C4-2B (cell line): ENCODE measurements around the gene ZNF765.
"Not testable (repeated sequence)": the region's sequence is repeated elsewhere in the genome, so short reads cannot be mapped to it uniquely, and the experiment has no call there.

Source experiments
- H3K27ac ChIP-seq: fragments of 450-650 bp; 2 replicates; pipeline ENCODE4 v1.5.1; 2017
- CTCF ChIP-seq: fragments of 450-650 bp; conservative IDR thresholded peaks from 2 replicates; pipeline ENCODE4 v1.5.1; 2017; ENCODE audit warnings: mild to moderate bottlenecking
- ZFX ChIP-seq: fragments of 450-650 bp; IDR thresholded peaks from 2 replicates; pipeline ENCODE4 v1.6.1; 2017

Gene ZNF765

GRCh38 chr19:53424968-53425597 is 30.1 kb downstream of the ZNF765 start:
- no peak overlapping the region for H3K27ac ChIP-seq
- TF ChIP-seq ZFX = no peak
- peak; percentile 88 for TF ChIP-seq CTCF

GRCh38 chr19:53431399-53432087 is 36.6 kb downstream of the ZNF765 start, which contains the start of gene ZNF761:
Gene ZNF761, plus strand, starts transcription at chr19:53431984. Its CDS starts 15,285 bp downstream, at chr19:53447269.
- TF ChIP-seq CTCF = no peak; the same call in 1 of the 2 replicates
- TF ChIP-seq ZFX = no peak
- H3K27ac ChIP-seq = peak within 1 kb of the TSS; percentile 77

GRCh38 chr19:53432088-53432661 is 37.2 kb downstream of the ZNF765 start:
- no peak for TF ChIP-seq CTCF
- peak; percentile 58 for TF ChIP-seq ZFX
- peak overlapping the region; percentile 77 for H3K27ac ChIP-seq

- H3K27ac ChIP-seq = not testable (repeated sequence)
Measured at GRCh38 chr19:53443809-53444208, 48.9 kb downstream of the ZNF765 start.

- not testable (repeated sequence) for H3K27ac ChIP-seq
Measured at GRCh38 chr19:53447196-53447595, 52.2 kb downstream of the ZNF765 start.

- no peak for TF ChIP-seq ZFX
- no peak for TF ChIP-seq CTCF
Measured at GRCh38 chr19:53455828-53456227, 60.9 kb downstream of the ZNF765 start.

GRCh38 chr19:53460131-53460721 is 65.3 kb downstream of the ZNF765 start:
- H3K27ac ChIP-seq = not testable (repeated sequence)

More at GRCh38 chr19:53455828-53456227, 60.9 kb downstream of the ZNF765 start:
- H3K27ac ChIP-seq = no peak overlapping the region

- H3K27ac ChIP-seq = no peak overlapping the region
- TF ChIP-seq ZFX (no peak), CTCF (no peak)
Measured at GRCh38 chr19:53461866-53462265, 66.9 kb downstream of the ZNF765 start.
